ENCODE results near the gene SLC44A2.

SLC44A2 gene

GRCh38 chr19:10682397-10683063 lies 57.2 kb downstream of the SLC44A2 start:
- TF ChIP-seq CTCF (IDR thresholded peaks at IDR 0.05; ENCODE audit: low read depth, low read length) = no peak
- no peak for DNase-seq (ENCODE audit: extremely low read depth, low read depth)

- no peak for DNase-seq (ENCODE audit: extremely low read depth, low read depth)
These were observed 57.7 kb downstream of the SLC44A2 start for GRCh38 chr19:10683064-10683426.

GRCh38 chr19:10683582-10683981 lies 58.2 kb downstream of the SLC44A2 start:
- no peak for DNase-seq (ENCODE audit: extremely low read depth, low read depth)
- TF ChIP-seq CTCF (IDR thresholded peaks at IDR 0.05; ENCODE audit: low read depth, low read length) = no peak

More at GRCh38 chr19:10683064-10683426, 57.7 kb downstream of the SLC44A2 start:
- TF ChIP-seq CTCF (IDR thresholded peaks at IDR 0.05; ENCODE audit: low read depth, low read length) = no peak

DNA sequence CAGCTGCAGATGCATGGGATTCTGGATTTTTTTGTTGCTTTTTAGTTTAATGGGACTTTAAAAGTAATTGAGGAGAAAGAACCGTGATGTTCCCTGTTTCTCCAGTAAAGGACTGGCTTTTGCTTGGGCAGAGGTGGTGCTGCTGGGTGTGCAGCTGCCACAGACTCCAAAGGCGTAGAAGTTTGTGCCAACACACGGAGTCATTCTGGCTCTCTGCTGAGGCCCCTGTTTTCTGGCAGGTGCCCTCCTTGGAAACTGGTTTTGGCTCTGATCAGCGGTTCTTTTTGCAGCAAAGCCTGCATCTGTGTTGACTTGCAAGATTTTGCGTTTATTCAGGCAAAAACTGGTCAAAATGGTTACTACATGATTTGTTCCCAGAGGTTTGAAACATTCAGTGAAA lies 59.9 kb downstream of the SLC44A2 start:
- no peak for DNase-seq (ENCODE audit: extremely low read depth, low read depth)
- no peak for TF ChIP-seq CTCF (IDR thresholded peaks at IDR 0.05; ENCODE audit: low read depth, low read length)

DNA sequence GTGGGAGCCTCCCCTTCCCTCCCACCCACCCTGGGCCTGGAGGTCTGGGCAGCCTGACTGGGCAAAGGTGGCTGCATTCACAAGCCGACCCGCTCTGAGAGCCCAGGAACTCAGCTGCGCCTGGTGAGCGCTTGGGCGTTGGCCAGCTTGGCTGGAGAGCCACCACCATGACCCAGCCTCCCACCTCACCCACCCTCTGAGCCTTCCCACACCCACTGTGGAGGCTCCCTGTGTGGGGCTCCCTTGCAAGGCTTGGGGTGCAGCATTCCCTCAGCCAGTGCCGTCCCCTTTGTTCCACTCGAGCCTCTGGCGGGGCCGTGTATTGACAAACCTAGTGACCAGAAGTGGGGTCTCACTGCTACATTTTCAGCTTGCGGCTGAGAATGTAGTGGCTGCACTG lies 60.8 kb downstream of the SLC44A2 start:
- no peak for TF ChIP-seq CTCF (IDR thresholded peaks at IDR 0.05; ENCODE audit: low read depth, low read length)
- no peak for DNase-seq (ENCODE audit: extremely low read depth, low read depth)

DNA sequence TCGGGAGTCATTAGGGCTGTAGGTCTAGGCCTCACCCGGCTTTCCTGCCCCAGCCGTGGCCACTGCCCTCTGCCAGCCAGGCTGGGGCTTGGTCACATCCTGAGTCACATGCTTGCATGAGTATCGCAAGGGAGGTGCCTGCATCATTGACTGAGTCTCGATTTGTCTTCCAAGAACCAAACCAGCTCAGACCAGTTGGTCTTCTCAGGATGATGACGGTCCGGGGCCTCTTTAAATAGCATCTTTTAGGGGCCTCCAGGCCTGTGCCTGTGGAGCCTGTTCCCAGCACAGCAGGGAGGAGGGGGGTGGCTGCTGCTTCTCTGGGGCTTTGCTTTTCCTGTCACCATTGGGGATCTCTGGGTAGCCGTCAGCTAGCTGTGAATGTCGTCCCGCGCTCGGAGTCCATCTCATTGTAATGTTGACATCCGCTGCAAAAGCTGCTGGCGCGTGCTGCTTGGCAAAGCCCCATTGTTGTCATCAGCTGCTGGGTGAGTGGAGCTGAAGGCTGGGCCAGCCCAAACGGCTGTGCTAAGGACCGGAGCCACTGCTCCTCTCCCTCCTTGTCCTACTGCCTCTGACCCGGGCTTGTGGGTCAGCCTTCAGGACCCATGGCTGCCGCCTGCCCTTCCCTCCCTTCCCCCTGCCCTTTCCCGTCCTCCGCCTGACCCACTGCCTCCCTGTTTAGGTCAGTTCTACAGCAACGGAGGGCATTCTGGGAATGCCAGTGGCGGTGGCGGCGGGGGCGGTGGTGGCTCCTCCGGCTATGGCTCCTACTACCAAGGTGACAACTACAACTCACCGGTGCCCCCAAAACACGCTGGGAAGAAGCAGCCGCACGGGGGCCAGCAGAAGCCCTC lies 61.5 kb downstream of the SLC44A2 start:
- TF ChIP-seq CTCF (IDR thresholded peaks at IDR 0.05; ENCODE audit: low read depth, low read length) = no peak
- no peak for DNase-seq (ENCODE audit: extremely low read depth, low read depth)
